ENCODE measurements around the gene TMTC2.

The TMTC2 gene

GRCh38 chr12:83015390-83016217 lies 328.9 kb downstream of the TMTC2 start:
- DNase-seq (ENCODE audit: low read depth), result peak; percentile 27

- DNase-seq (ENCODE audit: low read depth), result peak; percentile 81
Observed at GRCh38 chr12:83016218-83016835, 329.6 kb downstream of the TMTC2 start.

GRCh38 chr12:83016991-83017390 lies 330.3 kb downstream of the TMTC2 start:
- no peak for DNase-seq (ENCODE audit: low read depth)

- DNase-seq (ENCODE audit: low read depth), result no peak
Observed at GRCh38 chr12:83018088-83018487, 331.4 kb downstream of the TMTC2 start.

GRCh38 chr12:83027021-83027723 lies 340.5 kb downstream of the TMTC2 start:
- no peak for DNase-seq (ENCODE audit: low read depth)

GRCh38 chr12:83031196-83031595 lies 344.5 kb downstream of the TMTC2 start:
- DNase-seq (ENCODE audit: low read depth), result no peak

GRCh38 chr12:83036847-83037246 lies 350.1 kb downstream of the TMTC2 start:
- DNase-seq (ENCODE audit: low read depth), result no peak

GRCh38 chr12:83039413-83039812 lies 352.7 kb downstream of the TMTC2 start:
- DNase-seq (ENCODE audit: low read depth), result no peak

GRCh38 chr12:83040339-83040738 lies 353.6 kb downstream of the TMTC2 start:
- no peak for DNase-seq (ENCODE audit: low read depth)

GRCh38 chr12:83040991-83041390 lies 354.3 kb downstream of the TMTC2 start:
- DNase-seq (ENCODE audit: low read depth), result no peak

- no peak for DNase-seq (ENCODE audit: low read depth)
Observed at GRCh38 chr12:83042441-83043200, 355.9 kb downstream of the TMTC2 start.

GRCh38 chr12:83044736-83045135 lies 358.0 kb downstream of the TMTC2 start:
- DNase-seq (ENCODE audit: low read depth), result no peak

GRCh38 chr12:83046019-83046418 lies 359.3 kb downstream of the TMTC2 start:
- no peak for DNase-seq (ENCODE audit: low read depth)

GRCh38 chr12:83049306-83049705 lies 362.6 kb downstream of the TMTC2 start:
- DNase-seq (ENCODE audit: low read depth), result no peak

- DNase-seq (ENCODE audit: low read depth), result no peak
Observed at GRCh38 chr12:83052890-83053541, 366.3 kb downstream of the TMTC2 start.

GRCh38 chr12:83057436-83057835 lies 370.7 kb downstream of the TMTC2 start:
- no peak for DNase-seq (ENCODE audit: low read depth)

- DNase-seq (ENCODE audit: low read depth), result no peak
Observed at GRCh38 chr12:83059107-83059506, 372.4 kb downstream of the TMTC2 start.

- no peak for DNase-seq (ENCODE audit: low read depth)
Observed at GRCh38 chr12:83065562-83065961, 378.9 kb downstream of the TMTC2 start.

- no peak for DNase-seq (ENCODE audit: low read depth)
Observed at GRCh38 chr12:83067981-83068380, 381.3 kb downstream of the TMTC2 start.

- DNase-seq (ENCODE audit: low read depth), result no peak
Observed at GRCh38 chr12:83074358-83074894, 387.7 kb downstream of the TMTC2 start.

GRCh38 chr12:83075471-83075870 lies 388.8 kb downstream of the TMTC2 start:
- no peak for DNase-seq (ENCODE audit: low read depth)

All from fibroblast of gingiva (primary cell).